ENCODE measurements around the gene TBC1D9.

DNA sequence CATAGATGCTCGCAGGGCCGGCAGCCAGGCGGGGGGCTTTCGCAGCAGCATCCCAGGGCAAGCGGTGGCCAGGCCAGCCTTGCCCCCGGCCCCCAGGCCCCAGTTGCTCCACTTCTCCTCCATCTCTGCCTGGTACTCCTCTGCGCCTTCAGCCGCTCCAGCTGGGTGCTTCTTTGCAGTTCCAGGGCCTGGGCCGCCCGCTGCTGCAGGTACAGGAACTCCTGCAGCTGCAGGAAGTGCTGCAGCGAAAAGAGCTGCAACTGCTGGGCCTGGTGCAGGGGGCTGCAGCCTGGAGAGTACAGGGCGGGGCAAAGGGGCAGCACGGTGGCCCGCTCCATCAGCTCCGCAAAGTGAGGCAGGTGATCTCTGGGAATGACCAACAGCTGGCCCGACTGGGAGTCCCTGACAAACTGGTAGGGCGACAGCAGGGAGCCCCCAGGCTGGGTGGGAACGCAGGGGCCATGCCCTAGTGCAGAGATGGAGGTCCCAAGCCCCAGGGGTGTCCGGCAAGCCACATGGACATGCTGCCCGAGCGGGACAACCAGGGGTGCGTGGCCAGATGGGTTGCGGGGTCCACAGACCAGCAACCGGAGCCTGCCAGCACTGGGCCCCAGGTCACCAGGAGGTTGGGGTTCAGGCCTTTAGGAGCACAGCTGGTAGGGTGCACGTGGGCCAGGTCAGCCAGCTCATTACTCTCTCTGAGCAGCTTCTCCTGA is 111.6 kb downstream of the TBC1D9 start:
- TF ChIP-seq, protein P1, sequence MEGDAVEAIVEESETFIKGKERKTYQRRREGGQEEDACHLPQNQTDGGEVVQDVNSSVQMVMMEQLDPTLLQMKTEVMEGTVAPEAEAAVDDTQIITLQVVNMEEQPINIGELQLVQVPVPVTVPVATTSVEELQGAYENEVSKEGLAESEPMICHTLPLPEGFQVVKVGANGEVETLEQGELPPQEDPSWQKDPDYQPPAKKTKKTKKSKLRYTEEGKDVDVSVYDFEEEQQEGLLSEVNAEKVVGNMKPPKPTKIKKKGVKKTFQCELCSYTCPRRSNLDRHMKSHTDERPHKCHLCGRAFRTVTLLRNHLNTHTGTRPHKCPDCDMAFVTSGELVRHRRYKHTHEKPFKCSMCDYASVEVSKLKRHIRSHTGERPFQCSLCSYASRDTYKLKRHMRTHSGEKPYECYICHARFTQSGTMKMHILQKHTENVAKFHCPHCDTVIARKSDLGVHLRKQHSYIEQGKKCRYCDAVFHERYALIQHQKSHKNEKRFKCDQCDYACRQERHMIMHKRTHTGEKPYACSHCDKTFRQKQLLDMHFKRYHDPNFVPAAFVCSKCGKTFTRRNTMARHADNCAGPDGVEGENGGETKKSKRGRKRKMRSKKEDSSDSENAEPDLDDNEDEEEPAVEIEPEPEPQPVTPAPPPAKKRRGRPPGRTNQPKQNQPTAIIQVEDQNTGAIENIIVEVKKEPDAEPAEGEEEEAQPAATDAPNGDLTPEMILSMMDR (IDR thresholded peaks at IDR 0.05), result no peak
- TF ChIP-seq POLR2A (IDR thresholded peaks at IDR 0.05) (no peak), POLR2AphosphoS5 (IDR thresholded peaks at IDR 0.05; ENCODE audit: insufficient read depth in 1 of 2, low read depth in 1 of 2) (no peak)
